Spleen (tissue), 7 donors: ENCODE results near the gene PLEKHD1.

Experiments used
- CTCF ChIP-seq, 11 experiments: fragments of 200-600 bp in 7 of 11; fragments of 450-650 bp in 4 of 11; sonication (generic) in 4 of 11; IDR thresholded peaks in 8 of 11; conservative IDR thresholded peaks in 3 of 11; 1 replicate in 7 of 11; 2 replicates in 4 of 11; pipeline versions ENCODE4 v1.4.0 to v1.8.0; 2016 to 2021; ENCODE audit warnings: antibody characterized with exemption in 11 of 11, inconsistent platforms in 4 of 11, mild to moderate bottlenecking in 1 of 11
- POLR2A ChIP-seq, 3 donors: fragments of 450-650 bp; IDR thresholded peaks; one replicate each; pipeline ENCODE4 v1.5.1; 2017; ENCODE audit warnings: antibody characterized with exemption in 3 of 3, mild to moderate bottlenecking in 1 of 3
- donor health status: DM: no; HTN: no; CAD: no; lungs with moderate emphysema.
- donor health status: DM: no; HTN: no; CAD: no.
- donor health status: DM: no; HTN: no; CAD: no.

GRCh38 chr14:69569859-69570258, 85.3 kb downstream of the PLEKHD1 start:
- TF ChIP-seq CTCF (IDR thresholded peaks at IDR 0.05 in 8 of 11, conservative IDR thresholded peaks at IDR 0.05 in 3 of 11) (no peak), POLR2A (IDR thresholded peaks at IDR 0.05) (no peak)
